SK-N-DZ (cell line): ENCODE data around the gene ZFP57.

ENCODE experiments used
- DNase-seq: peaks from one replicate; pipeline ENCODE4 v3.0.0-alpha.2; 2015; ENCODE audit warnings: low spot score

The ZFP57 gene

GRCh38 chr6:29656157-29656556, 24.8 kb downstream of the ZFP57 start:
- DNase-seq, result no peak

DNA sequence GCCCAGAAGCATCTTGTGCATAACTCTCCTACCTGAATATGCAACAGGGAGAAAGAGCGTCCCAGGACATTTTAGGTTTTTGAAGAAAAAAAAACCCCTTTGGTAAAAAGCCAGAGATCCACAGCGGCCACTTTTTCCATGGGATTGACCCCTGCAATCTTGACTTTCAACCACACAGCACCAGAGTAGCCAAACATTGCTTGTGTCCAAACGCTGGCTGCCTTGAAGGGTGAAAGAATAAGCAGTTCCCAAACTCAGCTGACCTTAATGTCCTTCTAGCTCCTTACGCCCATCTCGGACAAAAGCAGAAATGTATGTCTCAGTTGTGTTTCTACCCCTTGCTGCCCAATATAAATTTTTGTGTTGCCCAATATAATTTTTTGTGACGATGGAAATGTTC, 25.3 kb downstream of the ZFP57 start:
- no peak for DNase-seq

- peak; percentile 75 for DNase-seq
Measured at GRCh38 chr6:29653452-29654038, 27.4 kb downstream of the ZFP57 start.

DNA sequence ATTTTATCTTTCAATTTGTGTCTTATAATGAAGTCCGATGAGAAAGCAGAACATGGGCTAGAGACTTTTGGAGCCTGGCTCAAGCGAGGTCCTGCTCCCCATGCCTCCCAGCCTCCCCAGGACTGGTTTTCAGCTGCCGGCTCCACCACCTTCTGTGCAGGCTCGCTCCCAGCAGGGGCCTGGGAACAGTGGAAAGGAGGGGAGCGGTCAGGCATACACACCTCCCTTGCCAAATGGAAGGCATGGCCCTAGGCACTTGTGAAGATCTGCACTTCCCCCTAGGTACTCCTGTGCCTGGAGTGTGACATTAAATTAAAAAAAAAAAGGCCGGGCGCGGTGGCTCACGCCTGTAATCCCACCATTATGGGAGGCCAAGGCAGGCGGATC, 28.8 kb downstream of the ZFP57 start:
- DNase-seq, result no peak

- DNase-seq, result peak; percentile 42
Measured at GRCh38 chr6:29651413-29652197, 29.3 kb downstream of the ZFP57 start.

DNA sequence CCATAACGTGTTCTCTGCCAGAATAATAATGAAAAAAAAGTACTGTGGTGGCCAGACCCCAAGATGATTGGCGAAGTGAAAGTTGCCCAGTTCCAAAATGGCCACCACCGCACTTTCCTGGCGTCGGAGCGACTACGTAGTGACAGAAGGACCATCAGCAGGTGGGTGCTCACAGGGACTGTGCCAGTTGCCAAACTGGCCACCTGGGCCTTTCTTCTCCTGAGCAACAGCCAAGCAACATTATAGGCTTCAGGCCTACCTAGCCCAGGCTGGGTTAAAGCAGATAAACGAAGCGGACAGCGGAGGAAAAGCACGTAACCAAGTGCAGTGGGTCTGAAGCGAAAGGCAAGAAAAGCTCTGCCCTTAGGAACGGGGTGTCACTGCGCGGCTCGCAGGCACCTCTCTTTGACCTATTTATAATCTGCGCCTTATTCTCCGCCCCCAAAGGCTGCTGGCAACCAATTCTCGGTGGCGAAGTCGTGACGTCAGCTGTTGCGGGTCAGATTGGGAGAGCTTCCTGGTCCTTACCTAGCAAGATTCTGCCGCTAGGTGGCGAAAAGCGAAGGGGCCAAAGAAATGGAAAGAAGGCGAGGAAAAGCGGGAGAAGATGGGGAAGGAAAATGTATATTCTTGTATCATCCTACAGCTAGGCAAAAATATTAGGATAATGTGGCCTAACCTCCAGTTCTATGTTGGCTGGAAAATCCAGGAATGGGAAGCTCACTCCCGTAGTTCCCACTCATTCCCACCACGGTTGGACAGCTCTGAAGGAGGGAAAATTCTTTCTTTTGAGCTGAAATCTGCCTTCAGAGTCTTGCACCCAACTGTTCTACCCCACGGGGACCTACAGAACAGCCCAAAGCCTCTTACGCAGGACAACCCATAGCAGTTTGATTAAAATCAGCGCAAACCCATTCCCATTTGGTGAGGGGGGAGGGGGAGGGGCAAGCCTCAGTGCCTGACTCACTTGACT, 31.0 kb downstream of the ZFP57 start:
- peak; percentile 95 for DNase-seq

DNA sequence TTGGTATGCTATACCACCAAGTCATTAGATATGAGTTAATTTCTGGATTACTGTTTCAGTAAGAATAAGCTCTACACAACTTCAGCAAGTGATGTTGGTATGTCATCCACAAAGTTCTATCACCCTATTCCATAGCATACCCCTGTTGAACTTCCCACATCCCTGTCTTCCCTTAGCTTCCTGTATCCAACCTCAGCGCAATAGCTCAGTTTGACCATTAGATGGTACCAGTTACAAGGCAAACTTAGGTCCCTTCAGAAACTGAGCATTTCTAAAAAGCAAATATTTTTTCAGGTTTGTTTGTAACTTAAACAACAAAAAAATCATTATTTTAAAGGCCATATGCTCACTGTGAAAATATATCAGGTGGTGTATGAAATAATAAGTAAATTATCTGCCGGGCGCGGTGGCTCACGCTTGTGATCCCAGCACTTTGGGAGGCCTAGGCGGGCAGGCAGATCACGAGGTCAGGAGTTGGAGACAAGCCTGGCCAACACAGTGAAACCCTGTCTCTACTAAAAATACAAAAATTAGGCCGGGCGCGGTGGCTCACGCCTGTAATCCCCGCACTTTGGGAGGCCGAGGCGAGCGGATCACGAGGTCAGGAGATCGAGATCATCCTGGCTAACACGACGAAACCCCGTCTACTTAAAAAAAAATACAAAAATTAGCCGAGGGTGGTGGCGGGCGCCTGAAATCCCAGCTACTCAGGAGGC, 32.9 kb downstream of the ZFP57 start:
- no peak for DNase-seq

- DNase-seq, result no peak
Measured at GRCh38 chr6:29641430-29642148, 39.4 kb downstream of the ZFP57 start.

DNA sequence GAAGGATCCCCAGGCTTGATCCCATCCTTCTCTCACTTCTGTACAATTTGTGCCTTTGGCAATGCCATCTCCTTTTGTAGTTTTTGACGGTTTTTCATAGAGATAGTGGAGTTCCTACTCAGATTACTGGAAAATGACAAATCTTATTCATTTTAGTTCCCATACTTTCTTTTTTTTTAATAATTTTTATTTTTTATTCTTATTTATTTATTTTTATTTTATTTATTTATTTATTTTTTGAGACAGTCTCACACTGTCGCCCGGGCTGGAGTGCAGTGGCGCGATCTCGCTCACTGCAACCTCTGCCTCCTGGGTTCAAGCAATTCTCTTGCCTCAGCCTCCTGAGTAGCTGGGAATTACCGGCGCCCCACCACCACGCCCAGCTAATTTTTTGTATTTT, 43.7 kb downstream of the ZFP57 start:
- DNase-seq, result no peak

DNA sequence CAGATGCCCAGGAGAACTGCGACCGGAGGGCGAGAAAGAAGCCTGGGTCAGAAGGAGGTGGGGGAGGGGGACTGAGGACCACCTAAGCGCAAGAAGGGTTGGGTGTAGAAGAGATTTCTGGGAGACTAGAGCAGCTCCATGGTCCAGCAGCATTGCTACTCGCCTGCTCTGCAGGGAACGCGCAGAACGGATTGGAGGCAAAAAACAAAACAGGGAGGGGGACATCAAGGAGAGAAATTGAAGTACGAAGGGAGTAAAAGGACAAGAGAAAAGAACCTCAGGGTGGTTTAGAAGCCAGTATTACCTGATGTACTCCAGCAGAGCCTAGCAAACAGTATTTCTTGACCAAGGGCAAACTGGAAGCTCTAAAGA, 47.4 kb downstream of the ZFP57 start:
- no peak for DNase-seq

- peak; percentile 90 for DNase-seq
Measured at GRCh38 chr6:29632789-29633533, 48.0 kb downstream of the ZFP57 start, which contains the start of gene GABBR1. TSS of gene GABBR1 (minus strand) at chr6:29633183. CDS start at chr6:29632385, 798 bp downstream.

DNA sequence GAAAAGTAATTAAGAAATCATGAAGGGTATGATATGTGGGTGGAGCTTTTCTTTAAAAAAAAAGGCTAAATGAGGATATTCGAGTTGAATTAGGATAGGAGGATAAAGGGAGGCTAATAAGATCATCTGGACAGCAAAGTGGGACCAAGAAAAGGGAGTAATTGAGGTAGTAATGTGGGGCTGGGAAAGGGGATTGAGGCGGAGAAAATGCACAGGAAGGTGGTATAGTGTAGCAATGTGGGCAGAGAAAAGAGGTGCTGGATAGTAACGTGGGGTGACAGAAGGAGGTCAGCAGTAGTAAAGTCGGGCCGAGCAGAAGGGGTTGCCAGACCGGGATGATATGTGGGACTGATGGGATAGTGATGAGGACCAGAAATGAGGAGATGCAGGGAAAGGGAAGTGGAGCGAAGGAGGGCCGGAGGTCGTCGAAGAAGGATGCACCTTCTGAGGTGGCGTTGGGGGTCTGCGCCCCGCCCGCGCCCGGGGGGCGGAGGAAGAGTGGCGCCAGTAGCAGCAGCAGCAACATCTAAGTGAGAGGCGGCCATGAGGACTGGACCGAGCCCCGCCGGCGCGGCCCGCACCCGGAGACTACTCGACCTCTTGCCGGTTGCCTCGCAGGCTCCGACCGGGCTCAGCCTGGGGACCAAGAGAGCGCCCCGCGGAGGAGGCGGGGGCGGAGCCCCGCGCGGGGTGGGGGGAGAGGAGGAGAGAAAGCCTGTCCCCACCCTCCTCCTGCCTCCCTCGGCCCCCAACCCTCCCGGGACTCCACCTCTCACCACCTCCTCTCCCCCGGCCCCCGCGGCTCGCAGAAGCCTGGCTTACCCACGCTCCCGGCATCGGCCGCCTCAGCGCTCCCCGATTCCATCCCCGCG, 48.9 kb downstream of the ZFP57 start:
- peak; percentile 70 for DNase-seq

GRCh38 chr6:29631209-29631810, 49.6 kb downstream of the ZFP57 start:
- no peak for DNase-seq

DNA sequence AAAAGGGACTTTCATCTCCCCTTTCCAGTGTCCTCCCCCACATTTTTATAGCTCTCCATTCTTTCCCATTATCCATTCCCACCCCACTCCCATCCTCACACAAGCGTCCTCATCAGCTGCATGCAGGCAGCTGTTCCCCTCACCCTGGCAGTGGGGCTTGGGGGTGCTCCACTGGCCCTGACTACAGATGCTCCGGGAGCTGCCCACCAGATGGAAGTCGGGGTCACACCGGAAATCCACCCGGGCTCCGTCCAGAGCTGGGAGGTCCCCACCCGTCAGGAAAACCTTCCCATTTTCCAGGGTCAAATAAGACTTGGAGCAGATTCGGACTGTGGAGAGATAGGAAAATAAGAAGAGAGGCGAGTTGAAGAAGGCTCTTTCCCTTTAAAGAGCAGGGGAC, 50.6 kb downstream of the ZFP57 start:
- no peak for DNase-seq

DNA sequence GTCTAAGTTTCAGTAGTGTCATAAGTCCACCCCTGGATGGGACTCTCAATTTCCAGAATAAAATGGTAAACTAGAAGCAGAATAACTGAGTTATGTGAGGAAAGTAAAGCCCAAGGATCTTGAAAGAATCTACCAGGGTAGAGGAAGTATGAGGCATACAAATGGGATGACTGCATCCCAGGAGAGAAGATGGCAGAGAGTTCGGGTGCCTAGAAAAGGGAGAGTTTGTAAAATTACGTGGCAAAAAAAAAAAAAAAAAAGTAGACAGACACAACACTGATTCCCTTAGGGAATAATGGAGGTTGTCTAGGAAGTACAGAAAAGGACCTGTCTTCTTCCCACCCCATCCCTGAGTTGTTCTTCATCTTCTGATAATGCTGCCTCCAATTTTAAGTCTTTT, 51.4 kb downstream of the ZFP57 start:
- no peak for DNase-seq

DNA sequence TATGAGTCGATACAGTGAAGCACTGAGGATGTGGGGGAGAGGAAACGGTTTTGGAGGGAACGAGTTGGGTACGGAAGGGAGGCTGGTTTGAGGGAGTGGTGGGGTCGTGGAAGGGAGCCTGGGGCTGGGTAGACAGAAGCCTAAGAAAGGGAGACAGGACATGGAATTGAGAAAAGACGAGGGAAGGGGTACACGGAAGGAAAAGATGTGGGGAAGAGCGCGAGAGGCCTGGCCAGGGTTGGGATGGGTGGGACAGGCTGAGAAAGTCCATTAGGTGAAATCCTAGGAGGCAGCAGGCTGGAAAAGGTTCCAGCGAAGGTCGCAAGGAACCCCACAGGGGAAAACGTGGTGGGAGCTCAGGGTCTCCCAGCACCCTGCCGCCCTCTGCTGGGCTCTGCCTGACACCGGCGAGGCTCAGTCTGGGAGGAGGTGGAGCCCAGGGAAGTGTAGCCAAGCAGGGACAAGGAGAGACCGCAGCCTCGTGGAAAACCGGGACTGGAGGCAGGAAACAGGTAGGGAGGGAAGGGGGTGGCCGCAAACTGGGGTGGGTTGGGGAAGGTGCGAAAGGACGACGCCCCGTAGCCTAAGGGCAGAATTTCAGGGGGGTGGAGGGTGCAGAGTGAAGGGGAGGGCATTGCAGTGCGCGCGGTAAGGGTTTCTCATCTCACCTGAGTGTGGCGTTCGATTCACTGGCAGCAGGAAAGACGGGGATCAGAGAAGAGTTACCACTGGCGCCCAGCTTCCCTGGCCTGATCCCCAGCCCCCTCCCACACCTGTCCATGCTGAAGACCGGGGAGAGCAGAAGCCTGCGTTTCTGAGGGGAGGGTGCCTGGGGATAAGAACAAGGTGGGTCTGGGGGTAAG, 52.3 kb downstream of the ZFP57 start:
- peak; percentile 82 for DNase-seq

DNA sequence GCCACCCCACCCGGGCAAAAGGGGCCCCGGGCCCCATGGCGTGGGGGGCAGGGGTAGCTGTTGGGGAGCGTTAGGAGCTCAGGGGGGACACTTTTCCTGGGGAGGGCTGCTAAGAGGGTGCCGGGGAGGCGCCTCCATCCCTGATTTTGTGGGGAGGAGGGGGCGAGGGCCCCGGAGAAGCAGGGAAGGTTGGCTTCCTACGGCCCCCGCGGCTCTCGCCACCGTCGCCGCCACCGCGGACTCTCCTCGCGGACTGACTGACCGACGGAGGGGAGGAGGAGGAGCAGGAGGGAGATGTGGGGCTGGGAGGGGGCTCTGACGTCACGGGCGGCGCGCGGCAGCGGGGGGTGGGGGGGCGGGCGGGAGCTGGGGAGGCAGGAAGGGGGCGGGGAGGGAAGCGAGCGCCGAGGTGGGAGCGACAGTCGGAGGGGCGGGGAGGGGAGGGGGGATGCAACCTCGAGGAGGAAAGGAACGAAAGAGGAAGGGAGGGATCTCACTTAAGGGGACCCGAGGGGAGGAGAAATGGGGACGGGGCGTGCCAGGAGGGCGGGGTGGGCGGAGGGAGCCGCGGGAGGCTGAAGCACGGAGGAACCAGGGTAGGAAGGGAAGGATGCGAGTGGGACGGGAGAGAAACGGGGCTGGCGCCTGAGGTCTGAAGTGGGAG, 53.1 kb downstream of the ZFP57 start:
- DNase-seq, result peak; percentile 70
